Heart right ventricle (tissue), 16 donors: ENCODE measurements around the gene ZNF782. TPM values are rescaled to one million over a fixed set of nuclear protein-coding genes. Genes with fewer than 3 reads are reported as not detected.
"Not testable (repeated sequence)": the region's sequence is repeated elsewhere in the genome, so short reads cannot be mapped to it uniquely, and the experiment has no call there.

Experiments
- ATAC-seq, 8 donors: fragments of 200-7000 bp; cut with Tn5 transposase; one replicate each; pipeline ENCODE4 v1.9.1; 2020; ENCODE audit warnings: mild to moderate bottlenecking in 8 of 8, moderate library complexity in 8 of 8, moderate number of reproducible peaks in 1 of 8
- DNase-seq, 2 donors: peaks; one replicate each; pipeline ENCODE4 v3.0.0-alpha.2; 2020
- H3K27ac ChIP-seq, 10 donors: fragments of 200-600 bp; sonication (generic) in 2 of 10; one replicate each; pipeline versions ENCODE4 v1.5.0 to v1.8.0; 2020 to 2022; ENCODE audit warnings: mild to moderate bottlenecking in 3 of 10
- H3K27me3 ChIP-seq, 7 donors: fragments of 200-600 bp; one replicate each; pipeline ENCODE4 v1.8.0; 2021 to 2022; ENCODE audit warnings: mild to moderate bottlenecking in 2 of 7
- H3K36me3 ChIP-seq, 9 donors: fragments of 200-600 bp; sonication (generic) in 1 of 9; one replicate each; pipeline versions ENCODE4 v1.5.0 to v1.8.0; 2020 to 2022; ENCODE audit warnings: mild to moderate bottlenecking in 2 of 9
- H3K4me1 ChIP-seq, 9 donors: fragments of 200-600 bp; sonication (generic) in 1 of 9; one replicate each; pipeline versions ENCODE4 v1.5.0 to v1.8.0; 2020 to 2022; ENCODE audit warnings: mild to moderate bottlenecking in 4 of 9
- H3K4me3 ChIP-seq, 10 donors: fragments of 200-600 bp; sonication (generic) in 2 of 10; one replicate each; pipeline versions ENCODE4 v1.5.0 to v1.8.0; 2020 to 2022; ENCODE audit warnings: mild to moderate bottlenecking in 7 of 10, moderate library complexity in 2 of 10
- H3K9me3 ChIP-seq, 11 donors: fragments of 200-600 bp in 10 of 11; sonication (generic) in 2 of 11; one replicate each; pipeline versions ENCODE4 v1.5.0 to v1.8.0; 2013 to 2022; ENCODE audit warnings: mild to moderate bottlenecking in 2 of 11, control low read depth in 1 of 11, moderate library complexity in 1 of 11
- CTCF ChIP-seq, 9 donors: fragments of 200-600 bp; sonication (generic) in 2 of 9; IDR thresholded peaks; one replicate each; pipeline versions ENCODE4 v1.5.0 to v1.8.0; 2021 to 2022; ENCODE audit warnings: antibody characterized with exemption in 9 of 9, mild to moderate bottlenecking in 5 of 9, moderate library complexity in 1 of 9
- WGBS, 2 donors: extraction: QIAGEN DNeasy Blood & Tissue Kit; methylation state at CpG; one replicate each; pipeline ENCODE4 v1.1.7; 2013; ENCODE audit warnings: inconsistent platforms in 1 of 2; 5-methylcytosine and 5-hydroxymethylcytosine counted together
- intact Hi-C, 10 donors: fragments of 100-400 bp; cut with DNase I; formaldehyde crosslinking; loops; one replicate each; pipeline versions ENCODE4 v1.11.1 to v1.14.2; 2022
- polyA plus RNA-seq, 2 donors: library from polyadenylated mRNA; stranded (reverse); fragments of 200-250 nt; gene quantifications; one replicate each; pipeline ENCODE4 v1.2.3, GENCODE V29; 2013
- total RNA-seq, 10 donors: library from RNA; stranded (reverse); fragmentation: NEBNext Ultra II Directional in 3 of 10; extraction: Animal tissue kit (Norgen Biotek cat#: 25700) in 3 of 10; gene quantifications; one replicate each; pipeline versions ENCODE4 v1.2.1 to v1.2.4, GENCODE V29; 2021 to 2023
- donor health status: Arrhythmogenic right ventricular cardiomyopathy.
- donor health status: ischemic (EF 13 %, LVEDD 7.1; RV severe dilation, severe dysfunction).
- donor health status: healthy with polysubstance abuse.
- donor health status: DM: no; HTN: yes; CAD: no.
- donor health status: DM: no; HTN: no; CAD: no.
- donor health status: ischemic (EF 25% LVEDD 6.9; RV normal size, moderate dysfunction).
- donor health status: ischemic (EF 25% LVEDD 5.7; RV mildly dilated, moderate dysfunction).
- donor health status: healthy.
- donor health status: DM: yes; HTN: yes; CAD: no.
- donor health status: Ischemic cardiomyopathy.
- donor health status: ischemic (EF 35%, LVEDD 5.7; RV mildly dilated, moderate dysfunction).
- donor health status: nonischemic (EF 11% LVEDD 7.7; RV severe dilation, severe dysfunction).
- donor health status: DM: yes; HTN: yes; CAD: no.
- donor health status: PGD.
- donor health status: ischemic (EF 29% LVEDD 5.4; RV normal size, mild dysfunction).
- donor health status: nonischemic (EF 23%, LVEDD 6.1; RV moderate dilation, normal function).

ZNF782 gene
- total and polyA plus RNA-seq, 12 donors, result 0.64 to 4.8 (median 2.9) TPM

GRCh38 chr9:96868709-96869108, 14.4 kb upstream of the ZNF782 start:
- no peak for ATAC-seq
- DNase-seq, result no peak
- no peak for TF ChIP-seq CTCF (IDR thresholded peaks at IDR 0.05)
- no peaks in the 10 kb centered on the region for H3K36me3 ChIP-seq
- H3K9me3 ChIP-seq, result no peaks in the 10 kb centered on the region
- 90% methylated on average over 5 of the region's 5 CpGs for WGBS, 2 donors
- H3K27ac ChIP-seq, result no peak overlapping the region
- H3K4me1 ChIP-seq, result peaks cover 0 to 3% (median 0%) of the 10 kb centered on the region in 9 donors
- H3K27me3 ChIP-seq, result peaks cover 0 to 13% (median 0%) of the 10 kb centered on the region in 7 donors
- no peak overlapping the region for H3K4me3 ChIP-seq
- intact Hi-C loops, result no loop called here

- no peak overlapping the region for H3K4me3 ChIP-seq
- ATAC-seq (no peak), DNase-seq (no peak)
- no peaks in the 10 kb centered on the region for H3K36me3 ChIP-seq
- H3K9me3 ChIP-seq, result no peaks in the 10 kb centered on the region
- WGBS, 2 donors, result 76 to 84% methylated on average over 7 of the region's 7 CpGs
- no peak for TF ChIP-seq CTCF (IDR thresholded peaks at IDR 0.05)
- intact Hi-C loops, result no loop called here
- peaks cover 0 to 3% (median 0%) of the 10 kb centered on the region in 9 donors for H3K4me1 ChIP-seq
- H3K27ac ChIP-seq, result no peak overlapping the region
- peaks cover 0 to 9% (median 0%) of the 10 kb centered on the region in 7 donors for H3K27me3 ChIP-seq
Measured at GRCh38 chr9:96867079-96867804, 12.9 kb upstream of the ZNF782 start.

- H3K4me3 ChIP-seq, H3K9me3 ChIP-seq, H3K4me1 ChIP-seq, H3K27ac ChIP-seq, ATAC-seq, H3K27me3 ChIP-seq, DNase-seq, H3K36me3 ChIP-seq, intact Hi-C loops: not testable (repeated sequence)
- 76 to 79% methylated on average over 2 of the region's 2 CpGs for WGBS, 2 donors
Measured at GRCh38 chr9:96865240-96865639, 10.9 kb upstream of the ZNF782 start.

- ATAC-seq (no peak), DNase-seq (no peak)
- Histone ChIP-seq H3K4me1 (peaks cover 0 to 6% (median 4%) of the 10 kb centered on the region in 9 donors), H3K27me3 (no peaks in the 10 kb centered on the region), H3K9me3 (no peaks in the 10 kb centered on the region), H3K4me3 (no peak overlapping the region), H3K36me3 (no peaks in the 10 kb centered on the region), H3K27ac (no peak overlapping the region)
- no peak for TF ChIP-seq CTCF (IDR thresholded peaks at IDR 0.05)
- WGBS, 2 donors, result 83 to 84% methylated on average over 8 of the region's 8 CpGs
- intact Hi-C loops, result loop anchor here (5.0 to 10.0 kb wide), 6 partner anchors 245 to 765 kb away; no protein-coding TSS in a partner anchor
Measured at GRCh38 chr9:96859461-96860198, 5.3 kb upstream of the ZNF782 start.
